ENCODE results near the gene GRID2.
"Not testable (repeated sequence)": the region's sequence is repeated elsewhere in the genome, so short reads cannot be mapped to it uniquely, and the experiment has no call there.

GRID2 gene

GRCh38 chr4:93221771-93222170 is 918.0 kb downstream of the GRID2 start:
- DNase-seq: no peak

GRCh38 chr4:93228021-93228420 is 924.3 kb downstream of the GRID2 start:
- no peak for DNase-seq

- DNase-seq: no peak
Observed at GRCh38 chr4:93232883-93233282, 929.1 kb downstream of the GRID2 start.

- no peak for DNase-seq
Observed at GRCh38 chr4:93237521-93237920, 933.8 kb downstream of the GRID2 start.

- no peak for DNase-seq
Observed at GRCh38 chr4:93243262-93243661, 939.5 kb downstream of the GRID2 start.

- DNase-seq: no peak
Observed at GRCh38 chr4:93261207-93261606, 957.4 kb downstream of the GRID2 start.

- DNase-seq: no peak
Observed at GRCh38 chr4:93263166-93263565, 959.4 kb downstream of the GRID2 start.

GRCh38 chr4:93267747-93268146 is 964.0 kb downstream of the GRID2 start:
- DNase-seq: no peak

GRCh38 chr4:93285346-93285745 is 981.6 kb downstream of the GRID2 start:
- no peak for DNase-seq

- no peak for DNase-seq
Observed at GRCh38 chr4:93289241-93289640, 985.5 kb downstream of the GRID2 start.

- DNase-seq: no peak
Observed at GRCh38 chr4:93289831-93290230, 986.1 kb downstream of the GRID2 start.

GRCh38 chr4:93299118-93299517 is 995.4 kb downstream of the GRID2 start:
- DNase-seq: no peak

GRCh38 chr4:93300780-93301555 is 997.2 kb downstream of the GRID2 start:
- DNase-seq: not testable (repeated sequence)

GRCh38 chr4:93302310-93302709 is 998.5 kb downstream of the GRID2 start:
- no peak for DNase-seq

GRCh38 chr4:93303440-93303839 is 999.7 kb downstream of the GRID2 start:
- DNase-seq: no peak

GRCh38 chr4:93312299-93312698 is 1008.5 kb downstream of the GRID2 start:
- no peak for DNase-seq

GRCh38 chr4:93313197-93313596 is 1009.4 kb downstream of the GRID2 start:
- DNase-seq: no peak

GRCh38 chr4:93317057-93317456 is 1013.3 kb downstream of the GRID2 start:
- DNase-seq: no peak

- DNase-seq: no peak
Observed at GRCh38 chr4:93317561-93317960, 1013.8 kb downstream of the GRID2 start.

- no peak for DNase-seq
Observed at GRCh38 chr4:93319041-93319440, 1015.3 kb downstream of the GRID2 start.

GRCh38 chr4:93320356-93320755 is 1016.6 kb downstream of the GRID2 start:
- DNase-seq: no peak

- DNase-seq: no peak
Observed at GRCh38 chr4:93327346-93327745, 1023.6 kb downstream of the GRID2 start.

GRCh38 chr4:93334003-93334402 is 1030.2 kb downstream of the GRID2 start:
- no peak for DNase-seq

GRCh38 chr4:93337196-93337595 is 1033.4 kb downstream of the GRID2 start:
- no peak for DNase-seq

- no peak for DNase-seq
Observed at GRCh38 chr4:93342738-93343137, 1039.0 kb downstream of the GRID2 start.
